NCI-H1694 treated with DMSO at 0.1 percent for 48 hours (cell line): Measurements from ENCODE around the gene ENTPD6.
"Not testable (repeated sequence)": the region's sequence is repeated elsewhere in the genome, so short reads cannot be mapped to it uniquely, and the experiment has no call there.

Source experiments
- DNase-seq: peaks from one replicate; lab custom pipeline; 2025; lab: John Stamatoyannopoulos, UW

The ENTPD6 gene

DNA sequence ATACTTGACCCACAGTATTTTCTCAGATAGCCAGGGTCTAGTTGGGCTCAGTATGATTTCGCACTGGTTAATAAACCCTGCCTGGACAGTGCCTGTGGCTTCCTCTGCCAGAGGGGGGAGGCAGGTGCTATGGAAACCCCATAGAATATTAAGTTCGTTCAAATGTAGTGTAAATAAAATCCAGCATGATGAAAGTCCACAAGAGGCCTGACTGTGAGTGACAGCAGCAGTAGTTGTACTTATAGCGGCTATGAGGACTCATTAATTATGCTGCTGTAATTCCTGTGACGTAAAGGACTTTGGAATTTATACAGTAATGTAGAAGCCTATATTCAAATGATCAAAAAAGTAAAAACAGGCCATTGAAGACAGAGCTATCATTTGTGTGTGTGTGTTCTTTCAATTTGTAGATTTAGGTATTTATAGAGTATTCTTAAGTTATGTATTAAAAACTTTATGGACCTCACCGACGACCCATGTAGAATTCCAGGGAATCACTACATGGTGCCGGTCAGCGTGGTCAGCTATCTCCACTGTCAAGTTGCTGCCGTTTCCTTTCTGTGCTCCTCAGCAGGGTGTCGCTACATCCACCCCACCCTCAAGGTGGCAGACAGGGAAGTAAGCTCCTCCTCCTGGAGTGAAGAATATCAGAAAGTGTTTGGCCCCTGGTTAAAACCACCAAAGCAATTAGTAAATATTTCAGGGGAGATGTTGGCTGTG lies 62.4 kb downstream of the ENTPD6 start:
- DNase-seq, result no peak

DNA sequence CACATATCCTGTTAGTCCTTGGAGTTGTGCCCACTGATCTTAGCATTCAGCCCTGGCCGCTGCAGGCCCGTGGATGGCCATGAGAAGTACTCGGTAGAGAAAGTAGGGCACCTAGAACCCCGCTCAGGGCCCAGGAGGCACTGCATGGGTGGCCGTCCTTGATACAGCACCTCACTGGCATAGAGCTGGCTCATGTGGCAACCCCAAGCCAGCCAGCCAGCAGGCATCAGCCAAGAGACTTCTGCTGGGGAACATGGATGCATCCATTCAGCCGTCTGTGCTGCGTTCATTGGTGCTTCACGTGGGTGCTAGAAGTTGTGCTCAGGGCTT lies 62.9 kb downstream of the ENTPD6 start:
- DNase-seq, result no peak

DNA sequence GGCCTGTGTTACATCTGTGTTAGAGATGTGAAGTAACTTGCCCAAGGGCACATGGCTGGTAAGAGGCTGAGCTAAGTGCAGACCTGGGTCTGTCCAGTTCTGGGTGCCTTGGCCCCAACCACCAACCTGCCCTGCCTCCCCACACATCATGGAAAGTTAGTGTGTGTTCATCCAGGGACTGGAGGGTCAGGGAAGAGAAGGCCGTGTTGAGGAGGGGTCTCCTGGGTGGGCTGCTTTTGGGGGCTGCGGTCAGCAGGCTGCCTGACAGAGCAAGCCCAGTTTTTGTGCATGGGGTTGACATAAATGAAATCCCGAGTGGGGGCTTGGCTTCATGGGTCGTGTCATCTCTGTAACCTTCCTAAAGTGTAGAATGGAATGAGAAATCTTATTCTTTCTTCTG lies 63.3 kb downstream of the ENTPD6 start:
- DNase-seq, result no peak

DNA sequence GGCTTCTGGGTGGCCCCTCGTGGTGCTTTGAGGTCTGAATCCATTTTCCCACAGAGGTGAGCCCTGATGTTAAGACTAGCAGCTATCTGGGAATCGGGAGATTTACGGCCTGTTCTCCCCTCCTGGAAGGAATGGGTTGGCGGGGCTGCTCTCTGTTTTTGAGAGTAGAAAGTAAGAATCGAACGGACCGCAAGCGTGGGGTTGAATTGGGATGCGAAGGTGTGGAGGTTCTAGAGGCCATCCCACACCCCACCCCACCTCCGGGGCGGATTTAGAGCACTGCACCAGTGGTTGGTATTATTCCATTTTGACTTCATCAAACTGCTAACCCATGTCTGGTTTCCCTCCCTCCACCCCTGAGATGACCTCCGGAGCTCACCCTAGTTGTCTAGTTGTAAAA lies 63.8 kb downstream of the ENTPD6 start:
- DNase-seq, result no peak

DNA sequence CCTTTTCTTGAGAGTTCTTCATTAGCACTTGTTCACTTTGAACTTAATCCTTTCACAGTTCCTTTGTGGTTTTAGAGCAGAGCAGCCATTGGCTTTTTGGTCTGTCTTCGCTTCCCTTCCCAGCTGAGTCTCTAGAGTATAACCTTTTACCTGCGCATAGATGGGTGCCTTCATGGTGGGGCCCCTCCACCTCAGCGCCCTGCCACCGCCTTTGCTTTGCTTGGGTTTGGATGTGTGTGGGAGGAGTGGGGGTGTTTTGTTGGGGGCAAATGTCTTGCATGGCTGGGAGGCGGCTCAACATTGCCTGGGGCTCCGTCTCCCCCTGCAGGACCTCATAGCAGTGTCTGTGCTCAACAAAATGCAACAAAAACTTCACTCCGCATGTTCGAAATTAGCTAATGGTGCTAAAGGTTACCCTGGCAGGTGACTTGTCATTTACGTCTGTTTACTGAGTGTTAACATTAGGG lies 64.3 kb downstream of the ENTPD6 start:
- no peak for DNase-seq

DNA sequence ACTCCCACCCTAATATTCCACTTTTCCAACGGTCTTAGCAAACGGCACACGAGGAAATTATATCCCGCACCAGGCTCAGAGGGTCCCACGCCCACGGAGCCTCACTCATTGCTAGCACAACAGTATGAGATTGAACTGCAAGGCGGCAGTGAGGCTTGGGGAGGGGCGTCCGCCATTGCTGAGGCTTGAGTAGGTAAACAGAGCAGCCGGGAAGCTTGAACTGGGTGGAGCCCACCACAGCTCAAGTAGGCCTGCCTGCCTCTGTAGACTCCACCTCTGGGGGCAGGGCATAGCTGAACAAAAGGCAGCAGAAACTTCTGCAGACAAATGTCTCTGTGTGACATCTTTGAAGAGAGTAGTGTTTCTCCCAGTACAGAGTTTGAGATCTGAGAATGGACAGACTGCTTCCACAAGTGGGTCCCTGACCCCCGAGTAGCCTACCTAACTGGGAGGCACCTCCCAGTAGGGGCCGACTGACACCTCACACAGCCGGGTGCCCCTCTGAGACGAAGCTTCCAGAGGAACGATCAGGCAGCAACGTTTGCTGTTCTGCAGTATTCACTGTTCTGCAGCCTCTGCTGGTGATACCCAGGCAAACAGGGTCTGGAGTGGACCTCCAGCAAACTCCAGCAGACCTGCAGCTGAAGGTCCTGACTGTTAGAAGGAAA lies 65.4 kb downstream of the ENTPD6 start:
- not testable (repeated sequence) for DNase-seq

DNA sequence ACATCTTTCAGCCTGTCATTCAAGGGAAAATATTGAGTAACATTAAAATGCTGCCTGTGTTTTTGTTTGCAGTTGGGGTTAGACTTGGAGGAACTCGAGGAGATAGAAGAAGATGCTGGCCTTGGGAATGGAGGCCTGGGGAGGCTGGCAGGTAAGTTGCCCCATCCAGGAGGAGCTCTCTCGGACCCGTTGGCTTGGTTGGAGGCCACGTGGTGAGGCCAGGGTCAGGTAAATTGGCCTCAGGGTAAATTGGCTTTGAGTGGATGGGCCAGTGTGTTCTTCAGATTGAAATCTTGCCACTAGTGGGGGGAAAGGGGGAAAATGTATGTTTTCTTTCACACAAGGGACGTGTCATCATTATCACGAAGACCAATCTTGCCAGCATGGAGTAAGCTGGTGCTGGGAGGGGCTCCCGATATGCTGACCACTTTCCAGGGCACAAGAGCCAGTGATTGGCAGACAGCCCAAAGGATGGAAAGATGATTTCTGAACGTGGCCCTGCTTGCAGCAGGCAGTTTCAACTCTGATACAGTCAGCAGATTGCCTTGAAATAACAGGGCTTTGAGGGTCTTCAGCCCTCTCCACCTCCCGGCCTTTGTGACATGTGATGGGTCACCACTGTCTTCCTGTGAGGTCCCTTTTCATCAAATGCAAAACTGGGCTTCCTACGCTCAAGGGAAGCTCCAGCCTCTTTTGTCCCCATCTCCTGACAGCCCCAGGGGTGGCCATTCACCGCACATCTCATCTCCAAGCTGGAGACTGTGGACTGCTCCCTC lies 73.7 kb downstream of the ENTPD6 start:
- no peak for DNase-seq

DNA sequence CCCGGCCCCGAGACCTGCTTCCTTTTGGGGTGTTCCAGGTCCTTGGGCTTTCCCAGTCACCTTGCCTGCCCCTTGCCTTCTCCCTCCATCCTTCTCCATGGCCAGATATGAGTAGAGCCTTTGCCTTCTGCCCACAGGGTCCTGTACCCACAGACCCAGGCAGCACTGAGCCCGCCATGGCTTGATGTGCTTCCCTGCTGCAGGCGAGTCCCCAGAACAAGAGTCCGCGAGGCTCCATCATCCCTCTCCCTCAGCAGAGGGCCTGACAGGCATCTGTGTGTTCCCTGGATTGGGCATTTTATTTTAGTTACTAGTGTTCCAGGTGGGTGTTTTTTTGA lies 74.3 kb downstream of the ENTPD6 start:
- DNase-seq, result no peak

DNA sequence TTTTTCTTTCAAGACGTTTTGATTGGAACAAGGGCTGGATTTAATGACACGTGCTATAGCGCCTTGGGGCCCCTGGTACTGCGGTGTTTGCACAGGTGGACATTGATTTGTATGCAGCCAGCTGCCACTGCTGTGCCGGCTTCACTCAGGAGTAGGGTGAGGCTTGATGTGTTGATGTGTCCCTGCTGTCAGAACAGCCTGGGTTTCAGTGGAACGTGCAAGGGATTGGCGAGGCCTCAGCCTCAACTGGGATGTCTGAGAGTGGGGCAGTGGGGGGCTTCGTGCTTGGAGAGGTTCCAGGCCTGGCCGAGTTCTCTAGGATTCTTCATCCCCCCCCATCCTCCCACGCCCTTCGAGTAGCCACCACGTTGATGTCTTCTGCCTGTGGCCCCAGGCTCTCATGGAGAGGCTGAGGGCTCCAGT lies 75.3 kb downstream of the ENTPD6 start:
- DNase-seq, result no peak

DNA sequence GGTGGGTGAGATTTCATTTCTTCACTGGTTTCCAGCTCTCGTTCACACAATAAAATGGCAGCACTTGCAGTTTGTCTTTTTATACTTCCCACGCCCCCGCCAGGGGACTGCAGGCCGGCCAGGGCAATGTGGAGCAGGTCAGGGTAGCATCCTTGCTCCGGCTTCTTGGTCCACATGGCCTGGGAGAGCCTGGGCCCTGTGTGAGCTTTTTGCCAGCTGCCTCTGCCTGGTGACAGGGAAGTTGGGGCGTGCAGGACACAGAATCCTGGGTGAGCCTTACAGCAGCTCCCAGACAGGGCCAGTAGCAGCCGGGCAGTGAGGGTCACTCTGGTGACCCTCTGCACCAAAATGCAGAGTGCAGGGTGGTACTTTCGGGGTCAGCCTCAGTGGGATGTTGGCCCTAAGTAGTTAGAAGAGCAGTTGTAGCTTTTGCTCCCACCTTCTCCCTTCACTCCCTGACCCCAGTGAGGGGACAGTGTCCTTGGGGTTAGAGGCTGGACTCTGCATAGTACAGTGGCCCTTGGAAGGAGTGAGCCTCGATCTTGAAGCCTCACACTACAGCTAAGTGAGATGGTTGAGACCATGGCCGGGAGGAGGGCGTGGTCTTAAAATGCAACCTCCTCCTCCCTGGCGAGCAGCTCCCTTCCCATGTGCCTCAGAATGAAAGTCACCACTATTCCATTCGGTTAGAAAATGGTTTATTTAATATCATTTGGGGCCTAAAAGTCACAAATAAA lies 76.1 kb downstream of the ENTPD6 start:
- no peak for DNase-seq

DNA sequence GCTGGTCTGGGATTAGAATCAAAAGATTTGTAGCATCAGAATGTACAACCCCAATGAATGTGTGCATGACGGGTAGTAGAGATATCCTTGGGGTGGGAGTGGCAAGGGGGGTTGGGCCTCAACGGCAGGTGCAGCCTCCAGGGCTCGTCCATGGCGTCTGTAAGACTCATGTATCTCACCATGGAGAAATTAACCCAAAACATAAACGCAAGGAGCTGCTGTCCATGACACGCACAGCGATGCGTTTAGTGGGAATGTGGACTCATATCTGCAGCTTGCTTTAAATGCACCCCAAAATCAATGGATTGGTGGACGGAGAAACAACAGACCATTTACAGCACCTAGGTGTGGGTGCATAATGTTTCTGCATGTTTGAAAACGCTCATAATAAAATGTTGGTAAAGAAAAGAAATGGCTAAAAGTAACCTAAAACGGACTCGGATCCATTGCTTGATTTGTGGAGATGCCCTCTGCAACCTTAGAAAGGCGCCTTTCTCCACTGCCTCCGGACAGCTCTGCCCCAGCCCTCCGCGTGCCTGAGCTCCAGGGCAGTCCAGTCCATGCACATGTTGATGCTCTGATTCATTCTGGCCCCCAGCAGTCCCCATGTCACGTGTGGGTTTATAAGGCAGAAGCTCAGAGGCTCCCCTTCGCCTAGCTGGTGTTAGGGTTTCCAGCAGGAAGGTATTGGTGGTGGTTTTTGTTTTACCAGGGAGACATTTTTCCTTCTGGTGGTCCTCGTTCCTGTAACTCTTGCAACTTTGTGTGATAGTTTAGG lies 76.9 kb downstream of the ENTPD6 start:
- no peak for DNase-seq

DNA sequence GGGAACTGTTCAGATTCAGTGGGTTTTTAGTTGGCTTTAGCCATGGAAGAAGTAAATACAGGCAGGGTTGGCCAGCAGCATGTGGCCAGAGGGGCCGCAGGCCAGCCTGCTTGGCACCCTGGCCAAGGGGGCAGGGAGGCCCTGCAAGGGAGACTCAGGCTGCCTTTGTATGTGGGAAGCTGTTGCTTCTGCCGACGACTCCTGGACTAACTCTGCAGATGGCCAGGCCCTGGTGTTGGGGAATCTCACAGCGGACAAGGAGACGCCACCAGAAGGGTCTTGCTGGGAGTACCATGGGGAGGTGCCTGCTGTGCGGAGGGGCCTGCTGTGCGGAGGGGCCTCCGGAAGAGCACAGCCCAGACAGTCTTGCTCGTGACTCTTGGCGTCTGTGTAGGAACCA lies 77.5 kb downstream of the ENTPD6 start:
- no peak for DNase-seq

DNA sequence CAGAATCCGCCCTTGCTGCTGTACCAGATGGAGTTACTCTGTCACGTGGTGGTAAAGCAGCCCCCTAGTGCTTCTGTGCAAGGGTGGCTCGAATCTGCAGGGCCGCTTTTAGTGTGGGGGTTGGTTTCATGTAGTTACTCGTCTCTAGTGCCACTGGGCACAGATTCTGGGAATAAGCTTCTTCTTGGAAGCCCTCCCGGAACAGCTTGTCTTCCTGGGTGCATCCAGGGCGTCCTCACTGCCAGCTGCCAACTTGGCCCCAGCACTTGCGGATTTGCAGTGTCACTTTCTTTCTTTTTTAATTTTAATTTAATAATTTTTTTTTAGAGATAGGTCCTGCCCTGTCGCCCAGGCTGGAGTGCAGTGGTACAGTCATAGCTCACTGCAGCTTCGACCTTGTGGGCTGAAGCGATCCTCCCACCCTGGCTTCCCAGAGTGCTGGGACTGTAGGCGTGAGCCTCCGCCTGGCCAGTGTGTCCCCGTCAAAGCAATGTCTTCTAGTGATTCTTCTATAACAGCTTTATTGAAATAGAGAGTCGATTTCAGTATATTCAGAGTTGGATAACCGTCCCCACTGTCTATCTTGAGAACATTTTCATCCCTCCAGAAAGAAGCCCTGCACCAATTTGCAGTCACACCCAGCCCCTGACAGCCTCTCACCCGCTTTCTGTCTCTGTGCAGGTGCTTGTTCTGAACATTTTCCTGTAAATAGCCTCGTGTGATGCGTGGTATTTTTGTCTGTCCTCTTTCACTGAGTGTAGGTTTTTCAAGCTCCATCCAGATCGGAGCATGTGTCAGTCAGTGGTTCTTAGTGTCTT lies 78.2 kb downstream of the ENTPD6 start:
- DNase-seq, result peak; percentile 85

DNA sequence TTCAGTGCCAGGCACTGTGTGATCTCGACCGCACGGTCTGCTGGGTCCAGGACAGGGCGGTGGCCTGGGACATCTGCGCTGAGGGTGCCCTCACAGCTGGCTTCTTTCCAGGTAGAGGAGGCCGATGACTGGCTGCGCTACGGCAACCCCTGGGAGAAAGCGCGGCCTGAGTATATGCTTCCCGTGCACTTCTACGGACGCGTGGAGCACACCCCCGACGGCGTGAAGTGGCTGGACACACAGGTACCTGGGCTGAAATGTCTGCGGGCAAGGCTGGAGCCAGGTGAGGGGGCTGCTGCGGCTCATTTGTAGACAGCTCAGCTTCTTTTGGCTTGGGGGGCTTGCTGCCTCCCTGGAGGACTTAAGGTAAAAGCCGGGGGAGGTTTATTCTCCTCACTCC lies 79.0 kb downstream of the ENTPD6 start:
- no peak for DNase-seq

DNA sequence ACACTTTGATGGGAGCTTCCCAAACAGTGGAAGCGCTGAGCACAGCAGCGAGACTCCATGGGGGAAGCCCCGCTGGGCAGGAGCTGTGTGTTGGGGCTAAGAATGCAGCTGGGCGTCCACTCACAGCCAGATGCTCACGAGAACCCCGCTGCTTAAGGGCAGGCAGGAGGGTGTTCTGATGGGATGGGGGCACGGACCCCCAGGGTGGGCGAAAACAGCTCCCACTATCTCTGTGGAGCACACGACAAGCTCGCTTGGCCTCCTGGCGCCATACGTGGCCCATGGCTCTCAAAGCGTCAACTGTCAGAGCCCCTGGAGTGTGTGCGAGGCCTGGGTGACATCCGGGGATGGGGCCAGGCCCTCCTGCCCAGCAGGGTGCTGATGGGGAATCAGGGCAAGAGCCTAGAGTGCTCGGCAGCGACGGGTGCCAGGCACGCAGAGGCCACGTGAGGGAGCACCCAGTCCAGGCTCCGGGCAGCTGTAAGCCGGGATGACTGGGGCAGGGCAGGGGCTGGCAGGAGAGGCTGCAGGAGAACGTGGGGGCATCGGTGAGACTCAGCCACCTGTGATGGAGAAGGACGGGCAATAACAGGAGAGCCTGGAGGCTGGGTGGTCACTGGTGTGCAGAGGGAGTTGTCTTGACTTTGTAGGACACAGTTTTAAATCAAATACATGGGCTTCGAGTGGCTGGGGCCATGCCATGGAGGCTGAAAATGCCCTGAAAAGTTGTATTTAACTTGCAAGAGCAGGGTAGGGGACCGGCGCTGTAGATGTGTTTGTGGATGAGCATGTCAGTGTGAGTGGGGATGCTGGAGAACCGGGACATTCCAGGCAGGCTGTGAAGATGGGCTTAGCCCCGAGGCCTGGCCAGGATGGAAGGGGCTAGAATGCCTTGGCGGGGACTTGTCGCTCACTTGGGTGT lies 79.6 kb downstream of the ENTPD6 start:
- DNase-seq, result no peak

DNA sequence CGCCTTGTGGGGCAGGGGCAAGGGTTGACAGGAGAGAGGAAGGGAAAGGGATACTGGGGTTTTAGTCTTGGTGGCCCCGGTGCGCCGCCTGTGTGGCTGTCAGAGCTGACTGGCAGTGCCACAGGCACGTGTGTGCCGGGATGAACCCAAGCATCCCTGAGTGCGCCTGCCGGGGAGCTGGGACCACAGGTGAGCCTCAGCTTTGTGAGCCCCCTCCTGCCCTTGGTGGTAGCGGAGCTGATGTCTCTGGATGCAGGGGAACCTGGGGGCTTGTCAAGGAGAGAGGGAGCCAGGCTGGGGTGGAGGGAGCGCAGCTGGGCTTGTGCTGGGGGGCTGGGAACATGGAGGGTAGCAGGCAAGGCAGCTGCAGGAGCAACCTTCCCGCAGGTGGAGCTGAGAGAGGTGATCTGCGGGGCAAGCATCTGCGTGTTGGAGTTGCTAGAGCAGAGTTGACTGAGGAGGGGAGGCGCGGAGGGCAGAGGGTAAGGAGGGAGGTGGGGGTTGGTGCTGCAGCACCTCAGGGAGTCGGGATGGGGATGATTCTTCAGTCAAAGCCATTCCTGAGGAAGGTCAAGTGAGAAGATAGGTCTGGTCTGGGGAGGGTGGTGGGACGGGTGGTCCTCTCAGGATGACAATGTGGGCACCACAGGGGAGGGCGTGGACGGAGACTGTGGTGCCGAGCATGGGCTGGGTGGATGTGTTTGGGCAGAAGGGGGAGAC lies 80.5 kb downstream of the ENTPD6 start:
- no peak for DNase-seq
